Epithelial cell of prostate (primary cell): ENCODE data around the gene AGRN.
"Not testable (repeated sequence)": the region's sequence is repeated elsewhere in the genome, so short reads cannot be mapped to it uniquely, and the experiment has no call there.

ENCODE experiments used
- DNase-seq: peaks from one replicate; pipeline ENCODE4 v3.0.0-alpha.2; 2011; ENCODE audit warnings: low read depth, low spot score
- H3K27ac ChIP-seq: fragments of 450-650 bp; 2 replicates; pipeline ENCODE4 v1.5.1; 2017; ENCODE audit warnings: mild to moderate bottlenecking

AGRN gene

DNA sequence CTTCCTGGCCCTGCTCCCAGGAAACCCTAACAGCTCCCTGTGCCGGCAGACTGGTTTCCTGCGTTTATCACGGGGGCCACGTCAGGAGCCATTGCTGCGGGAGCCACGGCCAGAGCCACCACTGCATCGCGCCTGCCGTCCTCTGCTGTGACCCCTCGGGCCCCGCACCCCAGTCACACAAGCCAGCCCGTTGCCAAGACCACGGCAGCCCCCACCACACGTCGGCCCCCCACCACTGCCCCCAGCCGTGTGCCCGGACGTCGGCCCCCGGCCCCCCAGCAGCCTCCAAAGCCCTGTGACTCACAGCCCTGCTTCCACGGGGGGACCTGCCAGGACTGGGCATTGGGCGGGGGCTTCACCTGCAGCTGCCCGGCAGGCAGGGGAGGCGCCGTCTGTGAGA, 28.0 kb downstream of the AGRN start:
- no peak for DNase-seq
- no peak overlapping the region for H3K27ac ChIP-seq

DNA sequence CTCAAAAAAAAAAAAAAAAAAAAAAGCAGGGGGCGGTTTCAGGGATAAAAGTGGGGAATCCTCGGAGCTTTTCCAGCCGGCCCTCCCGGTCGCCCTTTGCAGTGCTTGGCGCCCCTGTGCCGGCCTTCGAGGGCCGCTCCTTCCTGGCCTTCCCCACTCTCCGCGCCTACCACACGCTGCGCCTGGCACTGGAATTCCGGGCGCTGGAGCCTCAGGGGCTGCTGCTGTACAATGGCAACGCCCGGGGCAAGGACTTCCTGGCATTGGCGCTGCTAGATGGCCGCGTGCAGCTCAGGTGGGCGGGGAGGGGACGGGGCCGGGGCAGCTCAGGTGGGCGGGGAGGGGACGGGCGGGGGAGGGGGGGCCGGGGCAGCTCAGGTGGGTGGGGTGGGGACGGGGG, 28.8 kb downstream of the AGRN start:
- no peak overlapping the region for H3K27ac ChIP-seq
- no peak for DNase-seq

DNA sequence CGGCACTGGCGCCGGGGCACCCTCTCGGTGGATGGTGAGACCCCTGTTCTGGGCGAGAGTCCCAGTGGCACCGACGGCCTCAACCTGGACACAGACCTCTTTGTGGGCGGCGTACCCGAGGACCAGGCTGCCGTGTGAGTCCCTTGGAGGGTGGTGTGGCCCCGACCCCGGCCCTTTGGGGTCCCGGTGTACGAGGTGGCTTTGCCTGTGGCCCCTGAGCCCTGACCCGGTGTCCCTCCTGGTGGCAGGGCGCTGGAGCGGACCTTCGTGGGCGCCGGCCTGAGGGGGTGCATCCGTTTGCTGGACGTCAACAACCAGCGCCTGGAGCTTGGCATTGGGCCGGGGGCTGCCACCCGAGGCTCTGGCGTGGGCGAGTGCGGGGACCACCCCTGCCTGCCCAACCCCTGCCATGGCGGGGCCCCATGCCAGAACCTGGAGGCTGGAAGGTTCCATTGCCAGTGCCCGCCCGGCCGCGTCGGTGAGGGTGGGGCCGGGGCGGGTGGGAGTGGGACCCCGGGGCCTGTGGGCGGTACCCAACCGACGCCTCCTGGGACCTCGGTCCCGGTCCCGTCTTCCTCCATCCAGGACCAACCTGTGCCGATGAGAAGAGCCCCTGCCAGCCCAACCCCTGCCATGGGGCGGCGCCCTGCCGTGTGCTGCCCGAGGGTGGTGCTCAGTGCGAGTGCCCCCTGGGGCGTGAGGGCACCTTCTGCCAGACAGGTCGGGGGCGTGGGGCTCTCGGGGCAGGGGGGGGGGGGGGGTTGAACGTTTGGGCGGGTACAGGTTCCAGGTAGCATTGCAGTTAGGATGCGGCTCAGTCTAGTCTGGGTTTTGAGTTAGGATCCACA, 29.6 kb downstream of the AGRN start:
- DNase-seq: no peak

DNA sequence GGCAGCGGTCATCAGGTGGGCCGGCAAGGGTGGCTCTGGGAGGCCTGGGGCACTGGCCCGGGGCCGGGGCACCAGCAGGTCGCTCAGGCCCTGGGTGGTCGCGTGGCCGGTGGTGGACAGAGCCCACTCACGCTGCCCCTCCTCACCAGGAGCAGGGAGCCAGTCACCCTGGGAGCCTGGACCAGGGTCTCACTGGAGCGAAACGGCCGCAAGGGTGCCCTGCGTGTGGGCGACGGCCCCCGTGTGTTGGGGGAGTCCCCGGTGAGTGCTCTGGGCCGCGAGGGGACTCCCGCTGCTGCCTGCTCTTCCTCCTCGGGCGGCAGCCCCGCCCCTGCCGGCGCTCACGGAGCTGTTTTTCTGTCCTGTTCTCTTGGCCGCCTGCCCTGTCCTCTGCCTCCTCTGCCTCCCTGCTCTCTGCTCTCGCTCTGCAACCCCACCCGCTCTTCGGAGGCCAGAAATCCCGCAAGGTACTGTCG, 30.7 kb downstream of the AGRN start:
- no peak for DNase-seq
- H3K27ac ChIP-seq: no peak overlapping the region

More for the DNA sequence above, 29.6 kb downstream of the AGRN start:
- no peak overlapping the region for H3K27ac ChIP-seq

DNA sequence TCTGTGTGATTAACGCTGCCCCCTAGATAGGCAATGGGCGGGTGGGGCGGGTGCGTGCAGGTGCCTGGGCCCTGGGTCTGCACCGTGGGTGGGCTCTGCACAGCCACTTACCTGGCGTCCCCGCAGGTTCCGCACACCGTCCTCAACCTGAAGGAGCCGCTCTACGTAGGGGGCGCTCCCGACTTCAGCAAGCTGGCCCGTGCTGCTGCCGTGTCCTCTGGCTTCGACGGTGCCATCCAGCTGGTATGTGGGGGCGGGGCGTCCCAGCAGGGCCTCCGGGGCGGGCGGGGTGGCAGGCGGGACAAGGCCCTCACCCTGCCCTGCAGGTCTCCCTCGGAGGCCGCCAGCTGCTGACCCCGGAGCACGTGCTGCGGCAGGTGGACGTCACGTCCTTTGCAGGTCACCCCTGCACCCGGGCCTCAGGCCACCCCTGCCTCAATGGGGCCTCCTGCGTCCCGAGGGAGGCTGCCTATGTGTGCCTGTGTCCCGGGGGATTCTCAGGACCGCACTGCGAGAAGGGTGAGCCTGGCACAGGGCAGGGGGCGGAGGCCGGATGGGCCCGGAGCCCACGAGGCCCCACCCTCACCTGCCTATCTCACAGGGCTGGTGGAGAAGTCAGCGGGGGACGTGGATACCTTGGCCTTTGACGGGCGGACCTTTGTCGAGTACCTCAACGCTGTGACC, 31.3 kb downstream of the AGRN start:
- no peak for DNase-seq
- H3K27ac ChIP-seq: no peak overlapping the region

DNA sequence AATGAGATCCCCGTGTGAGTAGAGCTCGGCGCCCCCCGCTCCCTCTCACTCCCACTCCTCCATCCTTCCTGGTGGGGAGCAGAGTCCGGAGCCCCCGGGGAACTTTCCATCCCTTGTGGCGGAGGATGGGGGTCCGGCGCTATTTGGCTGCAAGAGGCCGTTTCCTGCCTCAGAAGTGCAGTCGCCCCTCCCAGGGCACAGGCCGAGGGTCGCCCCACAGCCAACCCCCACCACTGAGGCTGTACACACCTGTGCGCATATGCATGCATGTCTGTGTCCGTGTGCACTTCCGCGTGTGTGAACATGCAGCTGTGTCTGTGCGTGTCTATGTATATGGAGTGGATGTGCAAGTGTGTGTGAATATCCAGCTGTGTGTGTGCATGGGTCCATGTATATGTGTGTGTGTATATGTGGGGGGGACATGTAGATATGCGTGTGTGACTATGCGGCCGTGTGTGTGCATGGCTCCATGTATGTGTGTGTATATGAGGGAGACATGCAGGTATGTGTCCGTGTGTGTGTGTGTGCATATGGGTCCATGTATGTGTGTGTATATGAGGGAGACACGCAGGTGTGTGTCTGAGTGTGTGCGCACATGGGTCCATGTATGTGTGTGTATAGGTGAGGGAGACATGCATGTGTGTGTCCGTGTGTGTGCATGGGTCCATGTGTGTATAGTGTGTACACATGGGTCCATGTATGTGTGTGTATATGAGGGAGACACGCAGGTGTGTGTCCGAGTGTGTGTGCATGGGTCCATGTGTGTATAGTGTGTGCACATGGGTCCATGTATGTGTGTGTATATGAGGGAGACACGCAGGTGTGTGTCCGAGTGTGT, 32.3 kb downstream of the AGRN start:
- no peak for DNase-seq
- H3K27ac ChIP-seq: no peak overlapping the region

DNA sequence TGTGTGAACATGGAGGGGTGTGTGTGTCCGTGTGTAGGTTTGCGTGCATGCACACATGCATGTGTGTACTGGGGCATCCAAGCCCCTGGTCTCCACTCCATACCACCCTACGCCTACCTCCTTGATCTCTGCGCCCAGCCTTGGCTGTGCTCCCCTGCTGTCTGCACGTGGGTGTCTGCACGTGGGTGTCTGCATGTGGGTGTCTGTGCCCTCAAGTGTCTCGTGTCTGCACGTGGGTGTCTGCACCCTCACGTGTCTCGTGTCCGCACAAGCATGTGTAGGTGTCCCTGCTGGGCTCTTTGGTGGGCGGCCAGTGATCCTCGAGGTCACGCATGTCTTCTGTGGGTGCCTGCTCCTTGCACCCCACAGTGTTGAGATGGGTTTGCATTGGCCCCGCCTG, 33.1 kb downstream of the AGRN start:
- H3K27ac ChIP-seq: no peak overlapping the region
- no peak for DNase-seq

DNA sequence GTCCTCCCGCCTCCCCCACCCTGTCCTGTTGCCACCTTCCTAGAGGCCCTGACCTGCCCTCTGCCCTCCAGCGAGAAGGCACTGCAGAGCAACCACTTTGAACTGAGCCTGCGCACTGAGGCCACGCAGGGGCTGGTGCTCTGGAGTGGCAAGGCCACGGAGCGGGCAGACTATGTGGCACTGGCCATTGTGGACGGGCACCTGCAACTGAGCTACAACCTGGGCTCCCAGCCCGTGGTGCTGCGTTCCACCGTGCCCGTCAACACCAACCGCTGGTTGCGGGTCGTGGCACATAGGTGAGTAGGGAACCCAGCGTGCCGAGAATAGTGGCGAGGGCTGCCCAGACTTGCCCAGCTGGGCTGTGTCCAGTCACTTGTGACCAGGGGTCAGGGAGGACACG, 33.8 kb downstream of the AGRN start:
- no peak for DNase-seq

DNA sequence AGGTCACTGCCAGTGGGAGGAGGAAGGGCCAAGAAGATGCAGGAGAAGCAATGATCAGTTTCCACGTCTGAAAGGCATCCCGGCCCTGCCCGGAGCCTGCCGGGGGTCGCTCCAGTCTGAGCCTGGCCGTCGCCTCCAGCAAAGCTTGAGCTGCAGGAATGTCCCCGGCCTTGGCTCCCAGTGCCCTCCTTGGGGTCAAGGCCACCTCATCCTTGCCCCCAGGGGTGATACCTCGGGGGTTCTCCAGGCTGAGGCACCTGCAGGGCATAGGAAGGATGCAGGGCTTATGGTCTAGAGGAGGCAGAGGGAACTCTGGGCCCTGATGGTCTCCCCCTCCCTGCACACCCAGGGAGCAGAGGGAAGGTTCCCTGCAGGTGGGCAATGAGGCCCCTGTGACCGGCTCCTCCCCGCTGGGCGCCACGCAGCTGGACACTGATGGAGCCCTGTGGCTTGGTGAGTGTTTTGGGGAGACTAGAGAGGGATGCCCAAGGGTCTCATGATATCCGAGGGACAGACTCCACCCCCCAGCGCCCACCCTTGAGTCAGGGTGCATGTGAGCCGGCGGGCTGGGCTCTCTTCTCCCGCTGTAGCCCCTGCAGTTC, 34.3 kb downstream of the AGRN start:
- no peak overlapping the region for H3K27ac ChIP-seq
- no peak for DNase-seq

More for the DNA sequence above, 33.8 kb downstream of the AGRN start:
- H3K27ac ChIP-seq: no peak overlapping the region

DNA sequence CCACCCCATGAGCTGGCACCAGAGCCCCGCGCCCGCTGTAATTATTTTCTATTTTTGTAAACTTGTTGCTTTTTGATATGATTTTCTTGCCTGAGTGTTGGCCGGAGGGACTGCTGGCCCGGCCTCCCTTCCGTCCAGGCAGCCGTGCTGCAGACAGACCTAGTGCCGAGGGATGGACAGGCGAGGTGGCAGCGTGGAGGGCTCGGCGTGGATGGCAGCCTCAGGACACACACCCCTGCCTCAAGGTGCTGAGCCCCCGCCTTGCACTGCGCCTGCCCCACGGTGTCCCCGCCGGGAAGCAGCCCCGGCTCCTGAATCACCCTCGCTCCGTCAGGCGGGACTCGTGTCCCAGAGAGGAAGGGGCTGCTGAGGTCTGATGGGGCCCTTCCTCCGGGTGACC, 35.1 kb downstream of the AGRN start:
- DNase-seq: no peak

DNA sequence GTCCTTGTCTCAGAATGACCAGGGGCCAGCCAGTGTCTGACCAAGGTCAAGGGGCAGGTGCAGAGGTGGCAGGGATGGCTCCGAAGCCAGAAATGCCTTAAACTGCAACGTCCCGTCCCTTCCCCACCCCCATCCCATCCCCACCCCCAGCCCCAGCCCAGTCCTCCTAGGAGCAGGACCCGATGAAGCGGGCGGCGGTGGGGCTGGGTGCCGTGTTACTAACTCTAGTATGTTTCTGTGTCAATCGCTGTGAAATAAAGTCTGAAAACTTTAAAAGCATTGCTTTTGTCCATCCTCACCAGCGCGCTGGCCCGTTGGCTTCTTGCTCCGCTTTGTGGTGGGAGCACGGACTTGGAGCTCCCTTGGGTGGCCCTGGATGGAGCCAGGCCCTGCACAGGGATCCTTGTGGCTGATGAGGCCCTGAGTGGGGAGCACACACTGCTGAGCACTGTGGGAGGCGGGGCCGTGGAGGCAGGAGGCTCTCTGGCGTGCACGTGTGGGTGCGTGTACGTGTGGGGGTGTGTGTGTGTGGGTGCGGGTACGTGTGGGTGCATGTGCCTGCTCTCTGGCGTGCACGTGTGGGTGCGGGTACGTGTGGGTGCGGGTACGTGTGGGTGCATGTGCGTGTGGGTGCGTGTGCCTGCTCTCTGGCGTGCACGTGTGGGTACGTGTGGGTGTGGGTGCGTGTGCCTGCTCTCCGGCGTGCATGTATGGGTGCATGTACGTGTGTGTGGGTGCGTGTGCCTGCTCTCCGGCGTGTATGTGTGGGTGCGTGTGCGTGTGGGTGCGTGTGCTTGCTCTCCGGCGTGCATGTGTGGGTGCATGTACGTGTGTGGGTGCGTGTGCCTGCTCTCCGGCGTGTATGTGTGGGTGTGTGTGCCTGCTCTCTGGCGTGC, 36.2 kb downstream of the AGRN start:
- H3K27ac ChIP-seq: no peak overlapping the region
- no peak for DNase-seq

More for the DNA sequence above, 35.1 kb downstream of the AGRN start:
- no peak overlapping the region for H3K27ac ChIP-seq

DNA sequence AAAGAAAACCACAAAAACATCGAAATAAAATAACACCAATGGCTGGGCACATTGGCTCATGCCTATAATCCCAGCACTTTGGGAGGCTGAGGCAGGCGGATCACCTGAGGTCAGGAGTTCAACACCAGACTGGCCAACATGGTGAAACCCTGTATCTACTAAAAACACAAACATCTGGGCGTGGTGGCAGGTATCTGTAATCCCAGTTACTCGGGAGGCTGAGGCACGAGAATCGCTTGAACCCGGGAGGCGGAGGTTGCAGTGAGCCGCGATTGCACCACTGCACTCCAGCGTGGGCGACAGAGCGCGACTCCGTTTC, 37.8 kb downstream of the AGRN start:
- DNase-seq, H3K27ac ChIP-seq: not testable (repeated sequence)

DNA sequence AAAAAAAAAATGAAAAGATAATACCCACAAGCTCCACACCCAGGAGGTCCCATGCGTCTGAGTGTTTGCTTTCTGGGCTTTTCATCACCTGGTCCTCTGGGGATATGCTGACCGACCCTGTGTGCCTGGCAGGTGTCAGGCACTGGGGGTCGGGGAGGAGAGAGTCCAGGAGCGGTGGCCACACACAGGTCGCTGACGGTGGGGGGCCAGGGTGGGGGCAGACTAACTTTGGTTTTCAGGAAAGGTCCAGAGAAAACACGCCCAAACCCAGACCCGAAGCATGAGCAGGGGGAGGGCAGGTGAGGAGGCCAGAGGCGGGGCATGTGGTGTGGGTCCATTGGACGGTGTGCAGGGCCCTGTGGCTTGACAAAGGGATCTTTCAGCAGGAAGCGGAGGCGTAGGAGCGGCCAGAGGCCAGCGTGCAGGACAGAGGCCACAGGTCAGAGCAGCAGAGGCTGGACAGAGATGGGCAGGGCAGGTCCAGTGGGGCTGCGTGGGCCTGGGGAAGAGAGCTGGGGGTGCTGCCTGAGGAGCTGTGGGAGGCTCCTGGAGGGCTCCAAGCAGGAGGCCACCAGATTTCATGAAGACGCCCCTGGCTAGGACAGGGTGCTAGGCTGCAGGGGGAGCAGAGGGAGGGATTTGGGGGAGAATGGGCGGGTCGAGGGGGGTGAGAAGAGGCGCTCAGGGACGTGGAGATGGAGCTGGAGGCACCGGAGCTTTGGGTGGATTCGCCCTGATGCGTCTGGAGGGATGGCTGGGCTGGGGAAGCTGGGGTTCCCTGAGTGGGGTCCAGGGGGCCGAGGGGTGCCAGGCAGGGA, 38.4 kb downstream of the AGRN start:
- no peak for DNase-seq
- H3K27ac ChIP-seq: no peak overlapping the region

DNA sequence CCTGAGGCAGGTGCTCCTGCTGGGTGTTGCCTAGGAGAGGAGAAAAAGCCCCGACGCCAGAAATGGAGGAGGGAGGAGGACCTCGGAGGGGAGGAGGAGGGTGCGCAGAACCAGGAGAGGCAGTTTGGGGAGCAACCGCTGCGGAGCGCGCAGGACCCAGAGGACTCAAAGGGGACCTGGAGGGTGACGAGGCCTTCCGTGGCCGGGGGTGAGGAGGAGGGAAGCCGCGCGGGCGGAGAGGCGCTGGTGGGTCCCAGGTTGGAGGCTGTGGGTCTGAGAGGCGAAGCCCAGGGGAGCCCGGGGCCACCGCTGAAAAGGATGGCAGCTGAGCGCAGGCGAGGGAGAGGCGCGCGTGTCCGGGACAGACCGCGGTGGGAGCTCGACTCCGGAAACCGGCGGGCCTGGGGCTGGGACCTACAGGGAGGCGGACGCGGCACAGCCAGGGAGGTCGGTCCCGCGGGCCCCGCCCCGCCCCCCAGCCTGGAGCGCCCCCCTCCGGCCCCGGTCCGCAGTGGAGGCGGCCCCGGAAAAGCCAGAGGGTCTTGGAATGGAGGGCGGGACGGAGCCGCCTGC, 39.1 kb downstream of the AGRN start:
- H3K27ac ChIP-seq: no peak overlapping the region

DNA sequence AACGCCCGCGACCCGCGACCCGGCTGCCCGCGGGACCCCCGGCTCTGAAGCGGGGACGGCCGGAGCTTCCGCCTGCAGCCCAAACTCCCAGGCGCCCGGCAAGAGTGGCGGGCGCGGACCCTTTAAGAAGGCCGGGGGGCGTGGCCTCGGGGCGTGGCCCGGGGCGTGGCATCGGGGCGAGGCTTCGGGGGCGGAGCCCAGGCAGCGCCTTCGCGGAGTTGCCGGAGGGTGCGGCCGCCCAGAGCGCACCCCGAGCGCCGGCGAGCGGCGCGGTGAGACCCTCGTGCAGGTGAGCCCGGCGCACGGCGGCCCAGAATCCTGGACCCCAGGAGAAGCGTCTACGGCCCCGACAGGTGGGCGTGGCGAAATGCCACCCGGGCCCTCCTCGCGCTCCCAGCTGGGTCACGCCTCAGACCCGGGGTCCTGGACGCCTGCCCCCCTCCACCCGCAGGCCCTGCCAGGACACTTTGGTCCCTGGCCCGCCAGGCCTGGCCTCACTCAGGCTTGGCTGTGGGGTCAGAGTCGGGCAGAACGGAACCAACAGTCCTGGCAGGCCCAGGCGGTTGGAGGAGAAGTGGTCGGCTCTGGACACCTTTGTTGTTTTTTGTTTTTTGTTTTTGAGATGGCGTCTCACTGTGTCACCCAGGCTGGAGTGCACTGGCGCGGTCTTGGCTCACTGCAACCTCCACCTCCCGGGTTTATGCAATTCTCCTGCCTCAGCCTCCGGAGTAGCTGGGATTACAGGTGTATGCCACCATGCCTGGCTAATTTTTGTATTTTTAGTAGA, 39.8 kb downstream of the AGRN start:
- DNase-seq: no peak
- H3K27ac ChIP-seq: no peak overlapping the region

More for the DNA sequence above, 39.1 kb downstream of the AGRN start:
- no peak for DNase-seq

DNA sequence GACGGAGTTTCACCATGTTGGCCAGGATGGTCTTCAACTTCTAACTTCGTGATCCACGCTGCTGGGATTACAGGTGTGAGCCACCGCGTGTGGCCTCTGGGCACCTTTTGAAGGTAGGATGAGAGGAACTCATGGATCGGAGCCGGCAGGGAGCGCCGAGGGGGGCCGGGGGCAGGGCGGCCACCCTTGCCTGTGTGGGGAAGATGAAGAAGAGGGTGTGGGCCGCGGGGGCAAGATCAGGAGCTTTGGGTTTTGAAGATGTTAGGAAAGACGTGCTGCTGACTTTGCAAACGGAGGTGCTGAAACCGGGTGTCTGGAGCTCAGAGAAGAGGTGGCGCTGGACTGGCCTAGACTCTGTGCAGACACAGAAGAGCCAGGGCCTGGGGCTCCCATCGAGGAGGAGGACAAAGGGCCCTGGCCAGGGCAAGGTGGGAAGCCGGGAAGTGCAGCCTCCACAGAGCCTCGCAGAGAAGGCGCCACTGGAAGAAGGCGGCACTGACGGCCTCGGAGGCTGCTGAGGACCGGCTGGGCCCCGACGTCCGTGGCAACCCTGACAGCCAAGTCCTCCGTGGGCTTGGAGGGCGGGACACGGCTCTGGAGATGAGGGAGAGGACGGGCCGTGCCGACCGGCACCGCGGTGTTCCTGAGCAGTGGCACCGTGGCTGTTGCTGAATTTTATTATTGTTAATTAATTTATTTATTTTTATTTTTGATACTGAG, 40.5 kb downstream of the AGRN start:
- H3K27ac ChIP-seq: no peak overlapping the region
- no peak for DNase-seq
